ENCODE results near the gene EMILIN2. TPM values are rescaled to one million over a fixed set of nuclear protein-coding genes. Genes with fewer than 3 reads are reported as not detected.
"Not testable (repeated sequence)": the region's sequence is repeated elsewhere in the genome, so short reads cannot be mapped to it uniquely, and the experiment has no call there.

EMILIN2 gene
- total RNA-seq, 1 experiment from 2014 or later, result 20.0 TPM

DNA sequence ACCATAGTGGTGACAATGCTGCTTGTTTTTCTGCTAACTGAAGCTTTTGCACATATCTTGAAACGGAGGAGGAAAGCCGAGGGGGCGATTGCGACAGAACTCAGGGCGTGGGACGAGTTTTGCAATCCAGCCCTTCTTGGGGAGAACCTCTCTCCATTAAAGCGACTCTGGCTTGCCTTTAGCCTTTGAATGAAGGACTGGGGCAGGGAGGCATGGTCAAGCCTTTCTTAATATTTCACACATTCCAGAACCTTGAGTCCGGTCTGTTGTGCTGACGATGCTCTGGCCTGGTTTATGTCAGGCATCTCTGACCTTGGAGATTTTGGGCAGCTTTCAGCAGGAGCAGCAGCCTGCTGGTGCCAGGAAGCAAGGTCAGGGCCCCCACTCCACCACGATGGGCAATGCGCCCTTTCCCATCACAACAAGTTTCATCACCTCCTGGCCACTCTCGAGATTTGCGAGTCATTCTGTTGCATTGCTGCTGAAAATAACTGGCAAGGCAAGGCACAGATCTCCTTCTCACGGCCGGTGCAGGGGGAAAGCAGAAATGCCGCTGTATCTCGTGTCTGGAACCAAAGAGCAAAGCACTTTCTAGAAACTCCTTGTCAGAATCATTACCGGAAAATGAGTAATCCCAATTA lies 10.8 kb downstream of the EMILIN2 start:
- Histone ChIP-seq H3K4me1 (ENCODE audit: insufficient read depth, low read length) (no peaks in the 10 kb centered on the region; the same call in 1 of the 2 replicates), H2AK5ac (ENCODE audit: insufficient read length, low read length) (no peak overlapping the region), H4K20me1 (ENCODE audit: control insufficient read depth, insufficient read depth, insufficient read length) (no peaks in the 10 kb centered on the region), H2BK20ac (ENCODE audit: low read depth, low read length, poor library complexity, severe bottlenecking) (no peak overlapping the region), H3T11ph (ENCODE audit: low read length) (no peak overlapping the region), H3K4ac (ENCODE audit: low read depth, low read length) (no peak overlapping the region), H2BK15ac (ENCODE audit: low read depth, low read length) (no peak overlapping the region), H4K8ac (replicated peaks; ENCODE audit: insufficient read length, low read depth, low read length) (no peak overlapping the region), H4K91ac (ENCODE audit: insufficient read length, low read depth, low read length) (no peak overlapping the region), H2BK120ac (ENCODE audit: low read depth, low read length, poor library complexity, severe bottlenecking) (no peak overlapping the region), H2AFZ (ENCODE audit: low read length) (no peak overlapping the region), H3K9me3 (ENCODE audit: control insufficient read depth, low read depth, low read length) (no peaks in the 10 kb centered on the region), H3K23me2 (ENCODE audit: insufficient read length, low read depth, low read length, poor library complexity, severe bottlenecking) (no peaks in the 10 kb centered on the region), H3K14ac (ENCODE audit: insufficient read depth, low read length) (no peak overlapping the region), H3K4me2 (ENCODE audit: insufficient read depth, insufficient read length, low read length) (no peak overlapping the region), H2BK5ac (ENCODE audit: insufficient read length, low read length) (no peak overlapping the region), H4K5ac (ENCODE audit: insufficient read length, low read depth, low read length) (no peak overlapping the region), H2BK12ac (ENCODE audit: insufficient read length, low read depth, low read length) (no peak overlapping the region), H3K79me1 (ENCODE audit: insufficient read depth, low read depth, low read length, poor library complexity, severe bottlenecking) (no peaks in the 10 kb centered on the region), H3K23ac (ENCODE audit: insufficient read length, low read depth, low read length) (no peak overlapping the region), H3K27ac (ENCODE audit: insufficient read length, low read depth, low read length) (no peak overlapping the region), H3K56ac (ENCODE audit: insufficient read length, low read depth, low read length) (no peak overlapping the region), H3K27me3 (ENCODE audit: insufficient read depth, low read length) (no peaks in the 10 kb centered on the region), H3K9ac (ENCODE audit: extremely low read depth, insufficient read length, low read length) (no peak overlapping the region), H3K79me2 (ENCODE audit: insufficient read depth, low read length) (no peaks in the 10 kb centered on the region), H3K18ac (ENCODE audit: insufficient read length, low read depth, low read length) (no peak overlapping the region)
- DNase-seq, result no peak
- H3K4me3 Mint-ChIP-seq, result no peak overlapping the region
- H3K4me1 Mint-ChIP-seq, result peaks cover 9 to 16% of the 10 kb centered on the region in 2 experiments
- H3K9me3 Mint-ChIP-seq, result peaks cover 9 to 11% of the 10 kb centered on the region in 2 experiments
- no CpG with 5 or more reads among the region's 18 CpGs for WGBS (ENCODE audit: extremely low coverage, insufficient read length, low lambda C conversion rate)
- H3K27ac Mint-ChIP-seq, result no peak overlapping the region
- peaks cover 0 to 5% (median 2%) of the 10 kb centered on the region in 3 experiments; a peak in 3 of 7 replicates for H3K36me3 Mint-ChIP-seq (ENCODE audit: insufficient read depth in 1 of 3, low read depth in 3 of 3)
- TF ChIP-seq, protein P1, sequence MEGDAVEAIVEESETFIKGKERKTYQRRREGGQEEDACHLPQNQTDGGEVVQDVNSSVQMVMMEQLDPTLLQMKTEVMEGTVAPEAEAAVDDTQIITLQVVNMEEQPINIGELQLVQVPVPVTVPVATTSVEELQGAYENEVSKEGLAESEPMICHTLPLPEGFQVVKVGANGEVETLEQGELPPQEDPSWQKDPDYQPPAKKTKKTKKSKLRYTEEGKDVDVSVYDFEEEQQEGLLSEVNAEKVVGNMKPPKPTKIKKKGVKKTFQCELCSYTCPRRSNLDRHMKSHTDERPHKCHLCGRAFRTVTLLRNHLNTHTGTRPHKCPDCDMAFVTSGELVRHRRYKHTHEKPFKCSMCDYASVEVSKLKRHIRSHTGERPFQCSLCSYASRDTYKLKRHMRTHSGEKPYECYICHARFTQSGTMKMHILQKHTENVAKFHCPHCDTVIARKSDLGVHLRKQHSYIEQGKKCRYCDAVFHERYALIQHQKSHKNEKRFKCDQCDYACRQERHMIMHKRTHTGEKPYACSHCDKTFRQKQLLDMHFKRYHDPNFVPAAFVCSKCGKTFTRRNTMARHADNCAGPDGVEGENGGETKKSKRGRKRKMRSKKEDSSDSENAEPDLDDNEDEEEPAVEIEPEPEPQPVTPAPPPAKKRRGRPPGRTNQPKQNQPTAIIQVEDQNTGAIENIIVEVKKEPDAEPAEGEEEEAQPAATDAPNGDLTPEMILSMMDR (conservative IDR thresholded peaks at IDR 0.05), result no peak
- peaks cover 6% of the 10 kb centered on the region for H3K27me3 Mint-ChIP-seq (ENCODE audit: low read depth)

DNA sequence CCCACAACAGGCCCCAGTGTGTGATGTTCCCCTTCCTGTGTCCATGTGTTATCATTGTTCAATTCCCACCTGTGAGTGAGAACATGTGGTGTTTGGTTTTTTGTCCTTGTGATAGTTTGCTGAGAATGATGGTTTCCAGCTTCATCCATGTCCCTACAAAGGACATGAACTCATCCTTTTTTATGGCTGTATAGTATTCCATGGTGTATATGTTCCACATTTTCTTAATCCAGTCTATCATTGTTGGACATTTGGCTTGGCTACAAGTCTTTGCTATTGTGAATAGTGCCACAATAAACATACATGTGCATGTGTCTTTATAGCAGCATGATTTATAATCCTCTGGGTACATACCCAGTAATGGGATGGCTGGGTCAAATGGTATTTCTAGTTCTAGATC lies 13.6 kb downstream of the EMILIN2 start:
- H3K27me3 Mint-ChIP-seq (ENCODE audit: low read depth), result peaks cover 16% of the 10 kb centered on the region
- not testable (repeated sequence) for H3T11ph ChIP-seq (ENCODE audit: low read length)

More for the DNA sequence above, 13.6 kb downstream of the EMILIN2 start:
- H3K9me3 ChIP-seq (ENCODE audit: control insufficient read depth, low read depth, low read length); H3K4ac ChIP-seq (ENCODE audit: low read depth, low read length); H3K27me3 ChIP-seq (ENCODE audit: insufficient read depth, low read length); H3K79me1 ChIP-seq (ENCODE audit: insufficient read depth, low read depth, low read length, poor library complexity, severe bottlenecking); H2BK12ac ChIP-seq (ENCODE audit: insufficient read length, low read depth, low read length); H2BK20ac ChIP-seq (ENCODE audit: low read depth, low read length, poor library complexity, severe bottlenecking); H2BK5ac ChIP-seq (ENCODE audit: insufficient read length, low read length); H4K91ac ChIP-seq (ENCODE audit: insufficient read length, low read depth, low read length); H3K27ac ChIP-seq (ENCODE audit: insufficient read length, low read depth, low read length); H3K56ac ChIP-seq (ENCODE audit: insufficient read length, low read depth, low read length); H2AK5ac ChIP-seq (ENCODE audit: insufficient read length, low read length); H2AFZ ChIP-seq (ENCODE audit: low read length); H3K79me2 ChIP-seq (ENCODE audit: insufficient read depth, low read length); H2BK15ac ChIP-seq (ENCODE audit: low read depth, low read length); H3K4me1 Mint-ChIP-seq; H2BK120ac ChIP-seq (ENCODE audit: low read depth, low read length, poor library complexity, severe bottlenecking); H3K14ac ChIP-seq (ENCODE audit: insufficient read depth, low read length); H3K23me2 ChIP-seq (ENCODE audit: insufficient read length, low read depth, low read length, poor library complexity, severe bottlenecking); H4K20me1 ChIP-seq (ENCODE audit: control insufficient read depth, insufficient read depth, insufficient read length); H3K18ac ChIP-seq (ENCODE audit: insufficient read length, low read depth, low read length); H3K27ac Mint-ChIP-seq; H3K4me3 Mint-ChIP-seq; H3K4me1 ChIP-seq (ENCODE audit: insufficient read depth, low read length); H3K4me2 ChIP-seq (ENCODE audit: insufficient read depth, insufficient read length, low read length); H3K23ac ChIP-seq (ENCODE audit: insufficient read length, low read depth, low read length); H4K5ac ChIP-seq (ENCODE audit: insufficient read length, low read depth, low read length); H4K8ac ChIP-seq (replicated peaks; ENCODE audit: insufficient read length, low read depth, low read length); H3K9ac ChIP-seq (ENCODE audit: extremely low read depth, insufficient read length, low read length); DNase-seq: not testable (repeated sequence)
- peaks cover 15 to 20% of the 10 kb centered on the region in 2 experiments for H3K9me3 Mint-ChIP-seq
- H3K36me3 Mint-ChIP-seq (ENCODE audit: insufficient read depth in 1 of 3, low read depth in 3 of 3), result peaks cover 0 to 11% (median 2%) of the 10 kb centered on the region in 3 experiments; a peak in 4 of 7 replicates
